Progenitor cell of endocrine pancreas (in vitro differentiated cells): ENCODE measurements around the gene NPPA. TPM values are rescaled to one million over a fixed set of nuclear protein-coding genes. Genes with fewer than 3 reads are reported as not detected.
A peak's percentile ranks its signal among the peaks of the same experiment; 100 is the strongest.
"Not testable (repeated sequence)": the region's sequence is repeated elsewhere in the genome, so short reads cannot be mapped to it uniquely, and the experiment has no call there.

Experiments
- DNase-seq: peaks from one replicate; pipeline ENCODE4 v3.0.0; 2021; ENCODE audit warnings: low spot score; ENCODE audit not compliant: unreplicated experiment
- H3K27ac Mint-ChIP-seq: 2 replicates; pipeline ENCODE4 v1.8.0; 2021; ENCODE audit warnings: mild to moderate bottlenecking, moderate library complexity, mixed read lengths
- H3K27me3 Mint-ChIP-seq: 2 replicates; pipeline ENCODE4 v1.8.0; 2021; ENCODE audit warnings: mixed read lengths
- H3K36me3 Mint-ChIP-seq: 2 replicates; pipeline ENCODE4 v1.8.0; 2022; ENCODE audit warnings: mixed read lengths; ENCODE audit not compliant: insufficient read depth
- H3K4me1 Mint-ChIP-seq: 2 replicates; pipeline ENCODE4 v1.8.0; 2021; ENCODE audit warnings: low read depth, mixed read lengths
- H3K4me3 Mint-ChIP-seq: 2 replicates; pipeline ENCODE4 v1.8.0; 2021; ENCODE audit warnings: low read depth, mild to moderate bottlenecking, moderate library complexity, mixed read lengths
- H3K9me3 Mint-ChIP-seq: 2 replicates; pipeline ENCODE4 v1.8.0; 2021; ENCODE audit warnings: low read depth, mixed read lengths
- CTCF ChIP-seq: fragments of 200-600 bp; sonication (generic); IDR thresholded peaks from one replicate; pipeline ENCODE4 v1.5.0; 2021; ENCODE audit warnings: antibody characterized with exemption, mild to moderate bottlenecking; ENCODE audit not compliant: unreplicated experiment
- long read RNA-seq: library from polyadenylated mRNA; unstranded; transcript quantifications from one replicate; pipeline ENCODE4 v2.0.0, GENCODE V29; 2020
- total RNA-seq: library from RNA; stranded (reverse); gene quantifications from 2 replicates; pipeline ENCODE4 v1.2.1, GENCODE V29; 2021

NPPA gene
- total RNA-seq = not detected in 2 replicates
- long read RNA-seq, partial matches to known transcripts = 0 of 1 reads
- long read RNA-seq, other reads (novel, unspliced or antisense) = 1 of 1 reads

GRCh38 chr1:11847667-11848372 lies at the start of gene NPPA:
Gene NPPA (minus strand): TSS chr1:11847783. CDS start chr1:11847684, 99 bp downstream.
- no peak within 1 kb of the TSS for H3K4me3 Mint-ChIP-seq
- no peak for TF ChIP-seq CTCF

GRCh38 chr1:11894501-11894900 lies 46.9 kb upstream of the NPPA start:
- not testable (repeated sequence) for H3K4me3 Mint-ChIP-seq, H3K36me3 Mint-ChIP-seq, DNase-seq

More at GRCh38 chr1:11847667-11848372, at the start of gene NPPA:
- H3K9me3 Mint-ChIP-seq = no peaks in the 10 kb centered on the region
- H3K27me3 Mint-ChIP-seq = peaks cover under 1% of the 10 kb centered on the region
- peaks cover 12% of the 10 kb centered on the region for H3K36me3 Mint-ChIP-seq
- H3K27ac Mint-ChIP-seq = no peak within 1 kb of the TSS
- no peak for DNase-seq
- H3K4me1 Mint-ChIP-seq = no peaks in the 10 kb centered on the region

GRCh38 chr1:11893907-11894251 lies 46.3 kb upstream of the NPPA start:
- H3K9me3 Mint-ChIP-seq = no peaks in the 10 kb centered on the region
- no peak overlapping the region for H3K27ac Mint-ChIP-seq
- no peaks in the 10 kb centered on the region for H3K36me3 Mint-ChIP-seq
- no peak overlapping the region for H3K4me3 Mint-ChIP-seq
- H3K4me1 Mint-ChIP-seq = peaks cover 3% of the 10 kb centered on the region
- peaks cover 6% of the 10 kb centered on the region for H3K27me3 Mint-ChIP-seq
- peak; percentile 93 for TF ChIP-seq CTCF
- DNase-seq = peak; percentile 74

More at GRCh38 chr1:11894501-11894900, 46.9 kb upstream of the NPPA start:
- H3K9me3 Mint-ChIP-seq, H3K27ac Mint-ChIP-seq, H3K4me1 Mint-ChIP-seq: not testable (repeated sequence)
- peaks cover 12% of the 10 kb centered on the region for H3K27me3 Mint-ChIP-seq

GRCh38 chr1:11891433-11892186 lies 44.0 kb upstream of the NPPA start:
- H3K36me3 Mint-ChIP-seq = no peaks in the 10 kb centered on the region

GRCh38 chr1:11888877-11889208 lies 41.3 kb upstream of the NPPA start:
- no peaks in the 10 kb centered on the region for H3K9me3 Mint-ChIP-seq
- H3K4me3 Mint-ChIP-seq = no peak overlapping the region
- H3K36me3 Mint-ChIP-seq = no peaks in the 10 kb centered on the region
- TF ChIP-seq CTCF = no peak
- DNase-seq = no peak
- no peak overlapping the region for H3K27ac Mint-ChIP-seq
- H3K27me3 Mint-ChIP-seq = no peaks in the 10 kb centered on the region
- H3K4me1 Mint-ChIP-seq = peaks cover 3% of the 10 kb centered on the region

More at GRCh38 chr1:11891433-11892186, 44.0 kb upstream of the NPPA start:
- no peak overlapping the region for H3K27ac Mint-ChIP-seq
- no peak for DNase-seq
- no peak for TF ChIP-seq CTCF
- no peaks in the 10 kb centered on the region for H3K9me3 Mint-ChIP-seq
- no peak overlapping the region for H3K4me3 Mint-ChIP-seq
- H3K27me3 Mint-ChIP-seq = no peaks in the 10 kb centered on the region
- peaks cover 3% of the 10 kb centered on the region for H3K4me1 Mint-ChIP-seq
